ENCODE results near the gene AIFM2.
A peak's percentile ranks its signal among the peaks of the same experiment; 100 is the strongest.

The AIFM2 gene

GRCh38 chr10:70094250-70094649 is 38.4 kb downstream of the AIFM2 start:
- Histone ChIP-seq H3K27ac (ENCODE audit: low read depth, low read length) (no peak overlapping the region), H3K4me2 (ENCODE audit: low read length) (no peak overlapping the region), H3F3A (ENCODE audit: control insufficient read depth, insufficient read depth) (no peaks in the 10 kb centered on the region), H3K4me3 (ENCODE audit: low read length) (no peak overlapping the region), H3K9me3 (ENCODE audit: control insufficient read depth, insufficient read depth, low read length) (no peaks in the 10 kb centered on the region), H3K4me1 (ENCODE audit: control insufficient read depth, low read length) (no peaks in the 10 kb centered on the region), H3K79me2 (ENCODE audit: control insufficient read depth, low read length) (no peaks in the 10 kb centered on the region), H4K20me1 (ENCODE audit: control insufficient read depth, insufficient read depth, low read depth, low read length) (no peaks in the 10 kb centered on the region), H3K27me3 (ENCODE audit: control insufficient read depth, low read length) (peaks cover 15% of the 10 kb centered on the region), H3K9me2 (replicated peaks; ENCODE audit: control insufficient read depth, low read length) (no peaks in the 10 kb centered on the region), H3K36me3 (ENCODE audit: control insufficient read depth, low read length) (no peaks in the 10 kb centered on the region)
- TF ChIP-seq EZH2phosphoT487 (IDR thresholded peaks at IDR 0.05; ENCODE audit: borderline replicate concordance, low read length) (no peak), CTCF (IDR thresholded peaks at IDR 0.05; ENCODE audit: low read depth, low read length, poor library complexity, severe bottlenecking) (no peak)

GRCh38 chr10:70093335-70093944 is 39.2 kb downstream of the AIFM2 start:
- Histone ChIP-seq H3K9me3 (ENCODE audit: control insufficient read depth, insufficient read depth, low read length) (no peaks in the 10 kb centered on the region), H3K79me2 (ENCODE audit: control insufficient read depth, low read length) (no peaks in the 10 kb centered on the region), H3K36me3 (ENCODE audit: control insufficient read depth, low read length) (no peaks in the 10 kb centered on the region), H4K20me1 (ENCODE audit: control insufficient read depth, insufficient read depth, low read depth, low read length) (no peaks in the 10 kb centered on the region), H3K27me3 (ENCODE audit: control insufficient read depth, low read length) (peaks cover 12% of the 10 kb centered on the region), H3F3A (ENCODE audit: control insufficient read depth, insufficient read depth) (no peaks in the 10 kb centered on the region), H3K9me2 (replicated peaks; ENCODE audit: control insufficient read depth, low read length) (no peaks in the 10 kb centered on the region), H3K4me2 (ENCODE audit: low read length) (no peak overlapping the region), H3K4me3 (ENCODE audit: low read length) (no peak overlapping the region), H3K4me1 (ENCODE audit: control insufficient read depth, low read length) (no peaks in the 10 kb centered on the region), H3K27ac (ENCODE audit: low read depth, low read length) (no peak overlapping the region)
- TF ChIP-seq CTCF (IDR thresholded peaks at IDR 0.05; ENCODE audit: low read depth, low read length, poor library complexity, severe bottlenecking) (no peak), EZH2phosphoT487 (IDR thresholded peaks at IDR 0.05; ENCODE audit: borderline replicate concordance, low read length) (peak; percentile 51; the same call in 1 of the 2 replicates)

- TF ChIP-seq EZH2phosphoT487 (IDR thresholded peaks at IDR 0.05; ENCODE audit: borderline replicate concordance, low read length) (no peak), CTCF (IDR thresholded peaks at IDR 0.05; ENCODE audit: low read depth, low read length, poor library complexity, severe bottlenecking) (no peak)
- no peak overlapping the region for H3K4me3 ChIP-seq (ENCODE audit: low read length)
- H3K27me3 ChIP-seq (ENCODE audit: control insufficient read depth, low read length), result peaks cover 12% of the 10 kb centered on the region
- no peaks in the 10 kb centered on the region for H3F3A ChIP-seq (ENCODE audit: control insufficient read depth, insufficient read depth)
- H3K79me2 ChIP-seq (ENCODE audit: control insufficient read depth, low read length), result no peaks in the 10 kb centered on the region
- no peak overlapping the region for H3K27ac ChIP-seq (ENCODE audit: low read depth, low read length)
- H3K4me2 ChIP-seq (ENCODE audit: low read length), result no peak overlapping the region
- no peaks in the 10 kb centered on the region for H3K4me1 ChIP-seq (ENCODE audit: control insufficient read depth, low read length)
- no peaks in the 10 kb centered on the region for H4K20me1 ChIP-seq (ENCODE audit: control insufficient read depth, insufficient read depth, low read depth, low read length)
- H3K36me3 ChIP-seq (ENCODE audit: control insufficient read depth, low read length), result no peaks in the 10 kb centered on the region
- no peaks in the 10 kb centered on the region for H3K9me2 ChIP-seq (replicated peaks; ENCODE audit: control insufficient read depth, low read length)
- no peaks in the 10 kb centered on the region for H3K9me3 ChIP-seq (ENCODE audit: control insufficient read depth, insufficient read depth, low read length)
These were observed 40.3 kb downstream of the AIFM2 start for GRCh38 chr10:70092389-70092718.

Measured in DOHH2 (cell line).